Measurements from ENCODE around the gene UNC79.

UNC79 gene

DNA sequence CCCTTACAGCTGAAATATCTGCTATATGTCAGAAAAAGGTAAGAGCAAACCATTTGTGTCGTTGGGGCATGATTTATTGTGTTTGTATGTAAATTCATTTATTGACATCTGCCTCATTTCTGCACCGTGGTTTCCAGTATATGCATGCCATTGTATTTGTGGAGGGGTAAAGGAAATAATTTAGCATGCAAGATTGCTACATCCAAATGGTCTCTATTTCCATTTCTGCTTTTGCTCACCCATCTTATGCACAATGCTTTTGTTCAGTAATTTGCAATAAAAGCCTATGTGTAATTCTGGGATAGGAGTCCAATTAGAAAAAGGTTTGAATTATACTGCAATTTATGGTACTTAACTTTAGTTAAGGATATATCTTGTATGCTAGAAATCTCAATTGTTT is 101.8 kb downstream of the UNC79 start (continued):
- TF ChIP-seq, protein P1, sequence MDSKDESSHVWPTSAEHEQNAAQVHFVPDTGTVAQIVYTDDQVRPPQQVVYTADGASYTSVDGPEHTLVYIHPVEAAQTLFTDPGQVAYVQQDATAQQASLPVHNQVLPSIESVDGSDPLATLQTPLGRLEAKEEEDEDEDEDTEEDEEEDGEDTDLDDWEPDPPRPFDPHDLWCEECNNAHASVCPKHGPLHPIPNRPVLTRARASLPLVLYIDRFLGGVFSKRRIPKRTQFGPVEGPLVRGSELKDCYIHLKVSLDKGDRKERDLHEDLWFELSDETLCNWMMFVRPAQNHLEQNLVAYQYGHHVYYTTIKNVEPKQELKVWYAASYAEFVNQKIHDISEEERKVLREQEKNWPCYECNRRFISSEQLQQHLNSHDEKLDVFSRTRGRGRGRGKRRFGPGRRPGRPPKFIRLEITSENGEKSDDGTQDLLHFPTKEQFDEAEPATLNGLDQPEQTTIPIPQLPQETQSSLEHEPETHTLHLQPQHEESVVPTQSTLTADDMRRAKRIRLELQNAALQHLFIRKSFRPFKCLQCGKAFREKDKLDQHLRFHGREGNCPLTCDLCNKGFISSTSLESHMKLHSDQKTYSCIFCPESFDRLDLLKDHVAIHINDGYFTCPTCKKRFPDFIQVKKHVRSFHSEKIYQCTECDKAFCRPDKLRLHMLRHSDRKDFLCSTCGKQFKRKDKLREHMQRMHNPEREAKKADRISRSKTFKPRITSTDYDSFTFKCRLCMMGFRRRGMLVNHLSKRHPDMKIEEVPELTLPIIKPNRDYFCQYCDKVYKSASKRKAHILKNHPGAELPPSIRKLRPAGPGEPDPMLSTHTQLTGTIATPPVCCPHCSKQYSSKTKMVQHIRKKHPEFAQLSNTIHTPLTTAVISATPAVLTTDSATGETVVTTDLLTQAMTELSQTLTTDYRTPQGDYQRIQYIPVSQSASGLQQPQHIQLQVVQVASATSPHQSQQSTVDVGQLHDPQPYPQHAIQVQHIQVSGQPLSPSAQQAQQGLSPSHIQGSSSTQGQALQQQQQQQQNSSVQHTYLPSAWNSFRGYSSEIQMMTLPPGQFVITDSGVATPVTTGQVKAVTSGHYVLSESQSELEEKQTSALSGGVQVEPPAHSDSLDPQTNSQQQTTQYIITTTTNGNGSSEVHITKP (tag by site-specific recombination; IDR thresholded peaks at IDR 0.05) = no peak
- TF ChIP-seq, protein P2, sequence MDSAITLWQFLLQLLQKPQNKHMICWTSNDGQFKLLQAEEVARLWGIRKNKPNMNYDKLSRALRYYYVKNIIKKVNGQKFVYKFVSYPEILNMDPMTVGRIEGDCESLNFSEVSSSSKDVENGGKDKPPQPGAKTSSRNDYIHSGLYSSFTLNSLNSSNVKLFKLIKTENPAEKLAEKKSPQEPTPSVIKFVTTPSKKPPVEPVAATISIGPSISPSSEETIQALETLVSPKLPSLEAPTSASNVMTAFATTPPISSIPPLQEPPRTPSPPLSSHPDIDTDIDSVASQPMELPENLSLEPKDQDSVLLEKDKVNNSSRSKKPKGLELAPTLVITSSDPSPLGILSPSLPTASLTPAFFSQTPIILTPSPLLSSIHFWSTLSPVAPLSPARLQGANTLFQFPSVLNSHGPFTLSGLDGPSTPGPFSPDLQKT (IDR thresholded peaks at IDR 0.05; ENCODE audit: borderline replicate concordance, low read depth, low read length) = no peak
- TF ChIP-seq ZBTB8A (tag by site-specific recombination; IDR thresholded peaks at IDR 0.05) = no peak

DNA sequence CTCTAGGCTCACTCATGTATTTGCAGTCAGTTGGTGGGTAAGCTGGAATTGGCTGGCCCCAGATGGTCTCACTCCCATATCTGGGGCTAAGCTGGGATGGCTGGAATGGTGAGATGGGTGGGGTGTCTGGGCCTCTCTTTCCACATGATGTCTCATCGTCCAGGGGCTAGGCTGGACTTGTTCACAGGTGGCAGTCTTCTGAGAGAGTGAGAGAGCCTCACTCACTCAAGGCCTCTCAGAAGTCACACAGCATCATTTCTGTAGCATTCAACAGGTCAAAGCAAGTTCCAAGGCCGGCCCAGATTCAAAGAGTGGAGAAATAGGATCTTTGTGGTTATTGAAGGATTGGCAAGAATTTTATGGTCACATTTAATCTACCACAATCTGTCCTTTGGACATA is 102.7 kb downstream of the UNC79 start:
- ChIA-PET CTCF (no interaction called here), POLR2A (no interaction called here)
- no peaks in the 10 kb centered on the region for H3K9me3 ChIP-seq (ENCODE audit: control insufficient read depth, insufficient read depth, low read depth, low read length)
- H3K36me3 ChIP-seq (ENCODE audit: control insufficient read depth in 2 of 2, insufficient read depth in 1 of 2, low read length in 2 of 2) = no peaks in the 10 kb centered on the region
- H3K4me1 ChIP-seq (ENCODE audit: control insufficient read depth, insufficient read depth, low read length) = no peaks in the 10 kb centered on the region
- H3K27ac ChIP-seq (ENCODE audit: extremely low read depth, low read depth, low read length) = no peak overlapping the region
- no peak overlapping the region for H3K4me3 ChIP-seq (ENCODE audit: low read depth, low read length)
- TF ChIP-seq SCRT2 (tag by site-specific recombination; IDR thresholded peaks at IDR 0.05) (peak; percentile 46; the same call in 1 of the 2 replicates), ZNF747 (tag by site-specific recombination; IDR thresholded peaks at IDR 0.05) (no peak), ZNF76 (tag by site-specific recombination; IDR thresholded peaks at IDR 0.05; ENCODE audit: borderline replicate concordance, low read depth) (no peak), ZNF521 (tag by site-specific recombination; IDR thresholded peaks at IDR 0.05) (no peak)

DNA sequence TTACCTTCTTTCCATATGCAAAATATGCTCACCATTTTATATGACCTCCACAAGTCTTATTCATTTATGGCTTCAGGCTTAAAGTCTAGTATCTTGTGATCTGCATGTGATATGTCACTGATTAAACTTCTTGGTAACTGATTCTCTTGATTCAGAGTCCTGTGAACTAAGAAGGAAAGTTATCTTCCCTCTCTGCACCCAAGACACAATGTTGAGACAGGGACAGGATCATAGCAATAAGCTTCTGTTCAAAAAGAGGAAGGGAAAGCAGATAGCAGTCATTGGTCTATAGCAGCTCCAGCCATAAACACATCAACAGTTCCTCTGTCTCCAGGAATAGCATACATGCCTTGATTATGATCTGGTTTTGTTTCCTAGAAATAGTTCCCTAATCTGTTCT is 103.1 kb downstream of the UNC79 start:
- Histone ChIP-seq H3K27ac (ENCODE audit: extremely low read depth, low read depth, low read length) (no peak overlapping the region), H3K9me3 (ENCODE audit: control insufficient read depth, insufficient read depth, low read depth, low read length) (no peaks in the 10 kb centered on the region), H3K36me3 (ENCODE audit: control insufficient read depth in 2 of 2, insufficient read depth in 1 of 2, low read length in 2 of 2) (no peaks in the 10 kb centered on the region), H3K4me1 (ENCODE audit: control insufficient read depth, insufficient read depth, low read length) (no peaks in the 10 kb centered on the region), H3K4me3 (ENCODE audit: low read depth, low read length) (no peak overlapping the region)
- CTCF ChIA-PET = no interaction called here
- POLR2A ChIA-PET = no interaction called here
- TF ChIP-seq GLIS2 (tag by site-specific recombination; IDR thresholded peaks at IDR 0.05) (no peak), ZBTB21 (tag by site-specific recombination; IDR thresholded peaks at IDR 0.05) (no peak), KLF10 (tag by site-specific recombination; IDR thresholded peaks at IDR 0.05) (no peak)

DNA sequence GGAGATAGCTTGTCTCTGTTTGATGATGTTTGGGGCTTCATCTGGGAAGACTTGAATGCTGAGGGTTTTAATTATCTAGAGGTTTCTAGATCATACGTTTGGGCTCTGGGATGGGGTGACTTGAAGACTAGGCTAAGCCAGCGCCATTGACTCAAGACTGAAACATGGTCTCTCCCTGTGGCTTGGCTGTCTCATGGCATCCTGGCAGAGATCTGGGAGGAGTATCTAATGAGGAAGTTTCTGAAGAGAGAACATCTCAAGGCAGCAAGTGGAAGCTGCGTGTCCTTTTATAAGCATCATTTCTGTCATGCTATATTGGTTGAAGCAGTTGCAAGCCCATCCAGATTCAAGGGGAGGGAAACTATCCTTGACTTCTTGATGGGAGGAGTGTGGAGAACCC is 104.8 kb downstream of the UNC79 start:
- ChIA-PET CTCF (interaction anchor here (0.5 kb wide), 1 partner anchor 377 kb away, joined by 3 read pairs; no protein-coding TSS in a partner anchor), POLR2A (no interaction called here)
- no peak for TF ChIP-seq ZFHX2 (tag by site-specific recombination; conservative IDR thresholded peaks at IDR 0.05)
- no peak for TF ChIP-seq ZNF785 (tag by site-specific recombination; IDR thresholded peaks at IDR 0.05)
- TF ChIP-seq ZNF404 (tag by site-specific recombination; IDR thresholded peaks at IDR 0.05) = no peak
- no peak for TF ChIP-seq ZNF530 (tag by site-specific recombination; IDR thresholded peaks at IDR 0.05; ENCODE audit: low read depth)
- TF ChIP-seq ZNF202 (tag by site-specific recombination; IDR thresholded peaks at IDR 0.05; ENCODE audit: borderline replicate concordance) = no peak
- TF ChIP-seq ZNF2 (tag by site-specific recombination; IDR thresholded peaks at IDR 0.05) = no peak

More for the DNA sequence above, 104.8 kb downstream of the UNC79 start:
- Histone ChIP-seq H3K27ac (ENCODE audit: extremely low read depth, low read depth, low read length) (no peak overlapping the region), H3K36me3 (ENCODE audit: control insufficient read depth in 2 of 2, insufficient read depth in 1 of 2, low read length in 2 of 2) (no peaks in the 10 kb centered on the region), H3K4me1 (ENCODE audit: control insufficient read depth, insufficient read depth, low read length) (no peaks in the 10 kb centered on the region), H3K9me3 (ENCODE audit: control insufficient read depth, insufficient read depth, low read depth, low read length) (no peaks in the 10 kb centered on the region), H3K4me3 (ENCODE audit: low read depth, low read length) (no peak overlapping the region)

Data from HEK293 (cell line).